Stimulated activated CD8-positive, alpha-beta memory T cell treated with anti-CD3 and anti-CD28 coated beads, Interleukin-4, amount 100 ng/mL, for 1 hour (primary cell): ENCODE results near the gene NLRC5.
"Not testable (repeated sequence)": the region's sequence is repeated elsewhere in the genome, so short reads cannot be mapped to it uniquely, and the experiment has no call there.

Experiments used
- DNase-seq, 2 donors: peaks; one replicate each; pipeline ENCODE4 v3.0.0-alpha.2; 2020; ENCODE audit warnings: low read depth in 2 of 2, low spot score in 1 of 2

Gene NLRC5

DNA sequence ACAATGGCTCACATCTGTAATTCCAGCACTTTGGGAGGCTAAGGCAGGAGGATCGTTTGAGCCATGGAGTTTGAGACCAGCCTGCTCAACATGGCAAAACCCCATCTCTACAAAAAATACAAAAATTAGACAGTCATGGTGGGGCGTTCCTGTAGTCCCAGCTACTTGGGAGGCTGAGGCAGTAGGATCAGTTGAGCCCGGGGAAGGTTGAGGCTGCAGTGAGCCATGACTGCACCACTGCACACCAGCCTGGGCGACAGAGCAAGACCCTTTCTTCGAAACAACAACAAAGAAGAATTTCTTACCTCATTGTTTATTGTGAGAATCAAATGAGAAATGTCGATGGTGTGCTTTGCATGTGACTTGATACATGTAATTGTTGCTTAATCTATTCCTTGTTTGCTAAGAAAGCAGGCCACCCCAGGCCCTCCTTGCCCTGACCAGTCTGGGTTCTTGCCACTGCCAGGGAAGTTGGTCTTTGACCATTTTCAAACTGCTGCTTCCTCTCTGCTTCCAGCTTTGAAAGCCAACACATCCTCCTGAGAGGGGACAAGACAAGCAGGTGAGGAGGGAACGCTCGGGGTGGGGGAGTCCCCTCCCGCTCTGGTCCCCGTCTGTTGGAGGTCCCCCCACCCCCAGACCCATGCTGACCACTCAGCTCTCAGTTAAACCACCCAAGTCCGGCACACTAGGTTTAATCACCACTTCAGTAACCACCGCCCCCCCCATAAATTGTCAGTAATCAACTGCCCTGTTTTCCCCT is 55.8 kb downstream of the NLRC5 start:
- no peak for DNase-seq

DNA sequence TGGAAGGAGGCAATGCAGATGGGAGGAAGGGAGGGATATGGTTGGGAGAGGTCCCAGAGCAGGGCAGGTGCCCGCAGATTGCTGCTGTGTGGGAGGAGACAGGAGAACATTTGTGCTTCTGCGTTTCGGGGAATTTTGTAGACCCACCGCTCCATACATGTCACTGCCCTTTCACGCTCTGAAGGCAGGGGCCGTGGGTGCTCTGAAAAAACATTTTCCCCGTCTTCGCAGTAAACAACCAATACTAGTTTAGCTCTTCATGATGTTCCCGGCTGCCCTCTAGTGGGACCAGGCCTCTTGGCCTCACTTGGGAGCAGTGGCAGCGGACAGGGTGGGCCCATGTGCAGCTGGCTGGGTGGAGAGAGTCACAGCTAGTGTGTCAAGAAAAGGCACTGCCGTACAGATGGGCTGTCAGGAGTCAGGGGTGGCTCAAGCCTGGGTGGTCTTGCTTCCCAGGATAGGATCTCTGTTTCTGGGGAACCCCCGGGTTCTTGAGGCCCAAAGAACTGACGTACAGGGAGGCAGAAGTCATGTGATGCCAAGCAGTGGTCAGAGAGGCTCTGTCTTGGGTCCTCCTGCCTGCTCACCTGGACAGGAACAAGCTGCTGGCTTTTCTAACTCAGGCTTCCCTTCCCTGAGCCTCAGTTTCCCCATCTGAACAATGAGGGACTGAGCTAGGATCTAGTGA is 56.5 kb downstream of the NLRC5 start:
- no peak for DNase-seq

DNA sequence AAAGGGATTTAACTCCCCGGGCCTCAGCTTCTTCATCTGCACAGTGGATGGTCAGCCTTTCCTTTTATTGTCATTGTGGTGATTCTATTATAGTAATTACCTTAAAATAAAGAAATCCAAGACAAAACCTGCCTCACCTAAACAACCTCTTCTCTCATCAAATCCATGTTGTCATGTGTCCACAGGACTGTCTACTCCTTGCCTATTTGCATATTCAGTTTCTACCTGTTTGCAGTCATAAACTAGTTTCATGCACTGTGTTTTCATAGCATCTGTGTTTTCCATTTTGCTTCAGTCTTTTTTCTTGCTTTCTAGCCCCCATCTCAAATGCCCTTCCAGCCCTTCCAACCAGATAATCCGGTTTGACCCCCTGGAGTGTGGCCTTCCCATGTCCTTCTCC is 58.7 kb downstream of the NLRC5 start:
- no peak for DNase-seq

DNA sequence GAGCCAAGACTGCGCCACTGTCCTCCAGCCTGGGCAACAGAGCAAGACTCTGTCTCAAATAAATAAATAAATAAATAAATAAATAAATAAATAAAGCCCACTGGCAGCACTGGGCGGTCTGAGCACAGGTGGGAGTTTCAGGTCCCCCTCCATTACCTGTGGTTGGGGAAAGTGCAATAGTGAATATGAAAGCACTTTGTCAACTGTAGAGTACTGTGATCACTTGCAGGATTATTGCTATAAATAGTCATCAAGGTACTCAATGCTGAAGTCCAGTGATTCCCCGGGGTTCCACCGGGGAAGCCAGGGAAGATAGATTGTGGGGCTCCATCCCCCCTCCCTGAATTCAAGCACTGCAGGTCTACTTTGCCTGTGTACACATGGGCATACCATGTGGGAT is 60.3 kb downstream of the NLRC5 start:
- no peak for DNase-seq

DNA sequence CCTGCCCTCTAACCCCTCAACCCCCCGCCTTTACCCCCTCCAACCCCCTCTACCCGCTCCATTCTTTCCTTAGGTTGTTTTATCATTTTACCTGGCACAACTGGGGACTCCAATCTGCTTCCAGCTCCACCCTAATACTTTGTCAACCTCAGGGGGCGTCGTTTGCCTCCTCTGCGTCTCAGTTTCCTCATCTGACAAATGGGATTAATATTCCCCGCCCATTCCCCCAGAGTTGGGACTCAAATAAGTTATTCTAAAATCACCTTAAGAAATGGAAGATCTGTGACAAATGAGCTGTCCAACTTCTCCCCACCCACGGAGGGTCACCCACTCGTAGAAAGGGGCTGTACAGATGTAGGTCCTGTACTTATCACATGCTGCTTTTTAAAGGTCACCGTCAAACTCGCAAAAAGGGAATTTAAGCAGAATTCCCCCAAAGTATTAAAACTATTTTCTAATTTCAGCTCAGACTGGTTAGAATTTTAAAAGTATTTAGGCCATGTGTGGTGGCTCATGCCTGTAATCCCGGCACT is 62.4 kb downstream of the NLRC5 start:
- DNase-seq, result no peak

DNA sequence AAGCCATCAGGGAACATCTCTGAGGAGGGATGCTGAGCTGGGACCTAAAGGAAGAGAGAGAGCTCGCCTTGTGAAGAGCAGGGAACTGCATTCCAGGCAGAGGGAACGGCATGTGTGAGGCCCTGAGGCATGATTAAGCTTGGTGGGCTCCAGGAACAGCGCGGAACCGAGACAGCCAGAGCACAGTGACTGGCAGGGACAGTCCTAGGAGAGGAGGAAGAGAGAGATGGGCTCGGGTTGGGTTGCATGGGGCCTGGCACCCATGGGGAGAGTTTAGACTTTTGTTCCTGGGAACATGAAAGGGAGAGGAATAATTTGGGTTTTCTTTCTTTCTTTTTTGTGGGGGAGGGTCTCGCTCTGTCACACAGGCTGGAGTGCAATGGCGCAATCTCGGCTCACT is 63.8 kb downstream of the NLRC5 start:
- DNase-seq, result no peak

DNA sequence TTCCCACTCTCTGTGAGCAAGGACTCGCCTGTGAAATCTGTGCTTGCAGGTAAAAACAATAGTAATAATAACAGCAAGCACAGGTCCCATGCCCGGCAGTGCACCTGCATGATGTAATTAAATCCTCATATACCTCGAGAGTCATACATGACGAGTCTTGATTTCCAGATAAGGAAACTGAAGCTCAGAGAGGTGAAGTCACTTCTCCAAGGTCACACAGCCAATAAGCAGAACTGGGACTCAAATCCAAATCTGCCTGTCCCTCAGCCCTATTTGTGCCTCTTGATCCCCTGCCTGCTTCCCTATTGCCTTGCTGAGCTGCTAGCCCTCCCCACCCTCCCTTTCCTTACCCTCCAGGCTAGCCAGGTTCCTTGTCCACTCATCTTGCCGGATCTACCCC is 65.0 kb downstream of the NLRC5 start:
- no peak for DNase-seq

DNA sequence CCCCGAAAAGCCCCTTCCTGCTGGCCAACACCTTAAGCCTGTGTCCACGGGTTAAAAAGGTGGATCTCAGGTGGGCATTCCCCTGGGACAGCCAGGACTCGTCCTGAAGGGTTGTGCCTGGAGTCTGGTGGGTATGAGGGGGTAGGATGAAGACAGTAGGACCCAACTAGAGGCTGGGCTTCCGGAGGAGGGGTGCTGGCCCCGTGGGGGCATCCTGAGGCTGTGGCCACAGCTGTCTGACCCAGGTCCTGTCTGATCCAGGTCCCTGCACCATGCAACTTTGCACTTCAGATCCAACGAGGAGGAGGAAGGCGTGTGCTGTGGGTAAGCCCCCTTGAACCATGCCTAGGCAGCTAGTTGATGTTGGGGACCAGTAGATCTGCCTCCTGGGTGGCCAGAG is 65.4 kb downstream of the NLRC5 start:
- DNase-seq, result no peak

DNA sequence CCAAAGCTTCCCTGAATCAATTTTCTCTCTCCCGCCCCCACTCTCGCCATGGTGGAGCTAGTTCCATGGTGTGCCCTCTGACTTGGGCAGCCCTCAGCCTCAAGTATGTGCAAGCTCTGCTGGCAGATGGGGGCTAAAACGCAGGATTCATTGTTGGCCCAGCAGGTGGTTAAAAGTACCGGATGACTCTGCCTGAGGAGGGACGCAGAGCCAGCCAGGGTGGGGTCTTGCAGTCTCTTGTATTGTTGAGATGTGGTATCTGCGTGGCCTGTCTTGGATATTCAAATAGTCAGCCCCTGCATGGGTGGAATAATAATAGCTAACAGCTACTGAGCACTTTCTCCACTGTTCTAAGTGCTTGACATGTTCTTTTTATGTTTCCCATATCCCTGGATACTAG is 66.3 kb downstream of the NLRC5 start:
- no peak for DNase-seq

DNA sequence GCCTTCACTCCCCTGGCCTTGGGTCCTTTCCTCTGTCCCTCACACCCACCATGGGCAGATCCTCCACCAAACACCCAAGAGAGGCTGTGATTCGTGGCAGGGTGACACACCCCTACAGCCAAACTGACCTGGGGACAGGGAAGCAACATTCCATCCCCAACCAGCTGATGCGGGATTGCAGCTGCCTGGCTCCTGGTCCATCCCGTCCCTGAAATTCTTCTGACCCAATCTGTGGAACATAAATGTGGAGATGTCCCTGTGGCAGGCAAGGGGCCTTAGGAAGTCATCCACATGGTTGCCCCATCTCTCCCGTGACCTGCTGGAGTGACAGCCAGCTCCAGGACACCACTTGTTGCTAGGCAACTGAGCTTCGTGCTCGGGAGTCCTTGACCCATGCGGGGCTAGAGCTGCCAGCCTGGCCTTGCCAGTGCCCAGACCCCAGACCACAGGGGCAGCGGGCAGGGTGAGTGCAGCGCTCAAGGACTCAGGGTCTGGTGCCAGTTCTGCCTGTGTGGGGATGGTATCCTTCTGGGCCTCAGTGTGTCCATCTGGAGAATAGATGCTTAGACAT is 69.0 kb downstream of the NLRC5 start:
- DNase-seq, result no peak

DNA sequence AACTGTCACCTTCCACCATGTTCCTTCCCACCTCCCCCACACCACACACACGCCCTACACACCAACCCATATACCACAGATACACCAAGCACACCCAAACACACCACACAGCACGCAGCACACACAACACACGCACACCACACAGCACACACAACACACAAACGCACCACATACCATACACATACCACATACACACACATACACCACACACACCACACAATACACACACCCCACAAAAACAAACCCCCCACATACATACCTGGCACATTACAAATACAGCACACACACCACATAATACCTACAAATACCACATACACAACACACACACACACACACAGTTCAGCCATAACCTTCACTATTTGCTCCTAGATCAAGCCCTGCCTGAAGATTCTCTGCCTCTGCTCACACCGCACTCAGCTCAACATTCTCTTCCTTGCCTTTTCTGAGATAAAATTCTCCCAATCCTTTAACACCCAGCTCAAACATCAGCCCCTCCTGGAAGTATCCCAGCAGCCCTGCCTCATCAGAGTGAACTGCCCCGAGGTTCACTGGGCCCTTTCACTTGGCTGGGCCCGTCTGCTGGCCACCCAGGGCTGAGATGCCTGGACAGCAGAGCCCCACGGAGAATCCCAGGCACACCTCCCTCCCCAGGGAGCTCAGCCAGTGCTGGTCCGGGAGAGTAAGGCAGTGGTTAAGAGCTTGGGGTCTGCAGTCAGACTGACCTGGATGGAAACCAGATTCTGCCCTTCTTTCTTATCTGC is 71.1 kb downstream of the NLRC5 start:
- no peak for DNase-seq

DNA sequence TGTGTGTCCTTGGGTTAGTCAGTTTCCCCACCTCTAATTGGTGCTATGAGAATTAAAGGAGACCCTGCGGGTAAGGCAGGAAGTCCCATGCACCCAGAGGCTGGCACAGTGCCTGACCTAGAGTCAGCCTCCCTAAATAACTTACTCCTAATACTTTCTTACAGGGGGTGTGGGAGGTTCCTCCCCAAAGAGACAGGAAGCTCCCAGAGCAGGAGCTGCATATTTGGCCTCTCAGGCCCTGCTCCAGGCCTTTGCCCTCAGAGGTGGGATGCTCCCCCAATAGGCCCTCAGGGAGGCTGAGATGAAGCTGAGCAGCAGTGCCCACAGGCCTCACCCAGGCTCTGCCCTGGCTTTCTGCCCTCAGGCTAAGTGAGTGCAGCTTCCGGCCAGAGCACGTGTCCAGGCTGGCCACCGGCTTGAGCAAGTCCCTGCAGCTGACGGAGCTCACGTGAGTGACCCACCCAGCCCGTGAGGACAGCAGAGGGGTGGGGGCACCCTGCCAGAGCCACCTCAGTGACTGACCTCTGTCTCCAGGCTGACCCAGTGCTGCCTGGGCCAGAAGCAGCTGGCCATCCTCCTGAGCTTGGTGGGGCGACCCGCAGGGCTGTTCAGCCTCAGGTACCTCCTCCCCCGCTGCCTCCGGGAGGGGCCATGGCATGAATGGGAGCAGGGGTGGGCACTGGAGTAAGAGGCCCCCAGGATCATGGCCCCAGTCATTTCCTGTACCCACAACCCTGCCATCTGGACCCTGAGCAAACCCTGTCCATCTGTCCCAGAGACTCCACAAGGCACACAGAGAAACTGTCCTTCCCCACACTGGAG is 71.9 kb downstream of the NLRC5 start:
- DNase-seq, result no peak

DNA sequence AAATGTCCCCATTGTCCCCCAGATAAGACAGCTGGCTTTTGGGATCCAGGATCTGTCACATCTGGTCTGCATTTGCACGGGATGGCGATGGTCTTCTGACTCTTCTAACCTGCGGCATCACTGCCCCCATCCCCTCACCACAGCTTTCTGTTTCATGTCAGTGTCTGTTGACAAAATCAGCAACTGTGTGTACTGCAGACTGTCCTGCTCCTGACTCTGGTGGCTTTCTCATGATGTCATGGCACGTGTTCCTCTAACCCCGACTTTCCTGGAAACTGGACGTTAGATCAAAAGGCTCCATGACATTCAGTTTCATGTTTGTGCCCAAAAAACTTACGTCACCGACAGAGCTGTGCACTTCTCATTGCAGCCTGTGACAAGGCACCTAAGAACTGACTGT is 73.0 kb downstream of the NLRC5 start:
- DNase-seq, result no peak

DNA sequence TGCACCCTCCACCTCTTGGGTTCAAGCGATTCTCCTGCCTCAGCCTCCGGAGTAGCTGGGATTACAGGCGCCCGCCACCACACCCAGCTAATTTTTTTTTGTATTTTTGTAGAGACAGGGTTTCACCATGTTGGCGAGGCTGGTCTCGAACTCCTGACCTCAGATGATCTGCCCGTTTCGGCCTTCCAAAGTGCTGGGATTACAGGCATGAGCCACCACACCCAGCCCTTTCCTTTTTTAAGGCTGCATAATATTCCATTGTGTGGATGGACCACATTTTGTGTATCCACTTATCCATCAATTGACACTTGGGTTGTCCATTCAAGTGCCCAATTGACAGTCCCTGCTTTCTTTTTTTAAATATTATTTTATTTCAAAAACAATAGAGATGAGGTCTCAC is 73.8 kb downstream of the NLRC5 start:
- not testable (repeated sequence) for DNase-seq

DNA sequence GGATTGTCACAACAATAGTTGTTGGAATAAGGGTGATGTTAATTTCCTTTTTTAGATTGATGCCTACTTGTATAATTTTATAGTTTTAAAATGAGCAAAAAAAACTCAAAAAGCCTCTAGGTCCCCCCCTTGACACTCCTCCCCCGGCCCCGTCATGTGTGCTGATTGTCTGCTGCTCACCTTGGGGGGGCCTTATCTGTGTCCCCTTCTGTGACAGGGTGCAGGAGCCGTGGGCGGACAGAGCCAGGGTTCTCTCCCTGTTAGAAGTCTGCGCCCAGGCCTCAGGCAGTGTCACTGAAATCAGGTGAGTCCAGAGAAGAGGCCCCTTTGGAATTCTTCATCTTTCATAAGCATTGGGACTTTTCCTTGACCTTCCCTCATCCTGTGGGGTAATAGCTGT is 75.6 kb downstream of the NLRC5 start:
- DNase-seq, result no peak

DNA sequence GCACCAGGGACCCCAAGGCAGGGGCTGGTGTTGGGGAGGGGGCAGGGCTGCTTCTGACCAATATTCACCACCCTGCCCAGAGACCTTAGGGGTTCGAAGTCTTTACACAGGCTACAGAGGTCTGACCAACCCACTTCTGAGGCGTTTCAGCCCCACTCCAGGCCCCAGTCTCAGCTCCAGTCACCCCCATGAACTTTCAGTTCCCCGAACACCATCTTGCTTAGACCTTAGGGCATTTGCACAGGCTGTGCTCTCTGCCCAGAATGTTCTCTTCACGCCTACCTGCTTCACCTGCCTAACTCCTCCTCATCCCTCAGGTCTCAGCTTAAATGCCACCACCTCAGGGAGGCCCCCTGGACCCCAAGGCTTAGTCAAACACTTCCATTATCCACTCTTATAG is 77.3 kb downstream of the NLRC5 start:
- no peak for DNase-seq

DNA sequence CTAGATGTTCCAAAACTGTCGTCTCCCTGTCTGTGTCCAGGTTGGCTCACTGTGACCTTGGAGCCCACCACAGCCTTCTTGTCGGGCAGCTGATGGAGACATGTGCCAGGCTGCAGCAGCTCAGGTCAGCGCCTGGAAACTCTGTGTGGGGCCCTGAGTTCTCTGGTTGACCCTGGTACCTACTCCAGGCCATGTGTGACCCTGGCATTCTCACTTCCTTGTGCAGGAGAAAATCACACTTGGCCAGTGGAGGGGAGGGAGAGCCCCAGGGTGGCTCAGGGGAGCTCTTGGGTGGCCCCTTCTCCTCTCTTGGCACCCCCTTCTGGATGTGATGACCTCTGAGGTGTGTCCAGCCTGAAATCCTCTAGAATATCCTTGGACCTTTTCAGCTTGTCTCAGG is 78.0 kb downstream of the NLRC5 start:
- DNase-seq, result no peak

DNA sequence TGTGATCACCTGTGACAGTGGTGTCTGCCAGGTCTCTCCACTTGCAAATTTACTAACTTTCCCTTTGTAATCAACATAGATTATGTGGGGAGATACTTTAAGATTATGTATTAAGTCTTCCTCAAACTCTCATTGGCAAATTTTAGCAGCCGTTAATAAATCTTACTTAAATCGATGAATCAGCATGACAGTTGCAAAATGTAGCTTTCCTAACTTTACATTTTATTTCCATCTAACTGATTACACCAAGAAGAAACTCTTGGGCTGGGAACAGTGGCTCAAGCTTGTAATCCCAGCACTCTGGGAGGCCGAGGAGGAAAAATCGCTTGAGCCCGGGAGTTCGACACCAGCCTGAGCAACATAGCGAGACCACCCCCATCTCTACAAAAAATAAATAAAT is 79.7 kb downstream of the NLRC5 start:
- DNase-seq, result no peak

DNA sequence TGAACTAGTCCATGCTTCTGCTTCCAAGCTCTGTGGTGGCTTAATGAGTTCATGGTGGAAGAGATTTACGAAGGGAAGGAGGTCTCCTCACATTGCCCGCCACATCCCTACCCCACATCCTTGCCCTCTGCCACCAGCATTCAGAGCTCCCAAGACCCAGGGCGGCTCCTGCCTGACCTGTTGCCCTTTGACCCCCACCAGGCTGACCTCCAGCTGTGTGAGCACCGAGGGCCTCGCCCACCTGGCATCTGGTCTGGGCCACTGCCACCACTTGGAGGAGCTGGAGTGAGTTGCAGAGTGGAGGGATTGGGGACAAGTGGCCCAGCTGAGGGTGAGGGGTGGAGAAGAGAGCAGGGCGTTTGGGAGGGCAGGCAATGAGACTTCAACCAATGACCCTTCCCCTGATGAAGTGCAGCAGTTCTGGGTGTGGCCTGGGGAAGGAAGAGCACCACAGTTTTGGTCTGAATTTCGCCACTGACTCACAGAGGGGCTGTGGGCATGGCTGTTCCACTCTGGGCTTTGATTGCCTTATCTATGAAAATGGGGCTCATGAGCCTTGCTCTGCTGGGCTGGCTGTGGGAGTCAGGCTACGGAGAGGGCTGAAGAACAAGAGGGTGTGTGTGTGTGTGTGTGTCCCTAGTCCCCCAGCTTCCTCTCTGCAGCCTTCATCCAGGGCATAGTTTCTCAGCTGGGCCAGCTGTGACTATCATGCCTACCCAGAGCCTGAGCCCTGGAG is 80.4 kb downstream of the NLRC5 start:
- DNase-seq, result no peak

DNA sequence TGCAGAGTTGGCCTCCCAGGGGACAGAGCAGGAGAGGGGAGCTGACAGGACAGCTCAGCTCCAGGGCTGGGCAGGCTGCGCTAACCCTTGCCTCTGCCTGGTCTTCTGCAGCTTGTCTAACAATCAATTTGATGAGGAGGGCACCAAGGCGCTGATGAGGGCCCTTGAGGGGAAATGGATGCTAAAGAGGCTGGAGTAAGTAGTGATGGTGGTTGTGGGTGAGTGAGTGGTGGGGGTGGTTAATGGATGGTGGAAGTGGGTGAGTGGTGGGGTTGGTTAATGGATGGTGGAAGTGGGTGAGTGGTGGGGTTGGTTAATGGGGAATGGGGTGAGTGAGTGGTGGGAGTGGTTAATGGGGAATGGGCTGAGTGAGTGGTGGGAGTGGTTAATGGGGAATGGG is 81.1 kb downstream of the NLRC5 start:
- no peak for DNase-seq
